GM18907 (cell line): ENCODE measurements around the gene RILP.
"Not testable (repeated sequence)": the region's sequence is repeated elsewhere in the genome, so short reads cannot be mapped to it uniquely, and the experiment has no call there.

ENCODE experiments used
- ATAC-seq: cut with Tn5 transposase; IDR thresholded peaks from one replicate; pipeline ENCODE4 v1.9.1; 2021; ENCODE audit warnings: mild to moderate bottlenecking, moderate library complexity; ENCODE audit not compliant: unreplicated experiment

Gene RILP

GRCh38 chr17:1649844-1650501 lies at the start of gene RILP:
RILP (minus strand) TSS chr17:1649866; CDS start chr17:1649804, 62 bp downstream.
- ATAC-seq: no peak

GRCh38 chr17:1697681-1698080 lies 48.0 kb upstream of the RILP start:
- ATAC-seq: no peak

- no peak for ATAC-seq
Observed at GRCh38 chr17:1695365-1695764, 45.7 kb upstream of the RILP start.

GRCh38 chr17:1693339-1693738 lies 43.7 kb upstream of the RILP start:
- no peak for ATAC-seq

GRCh38 chr17:1690544-1691221 lies 41.0 kb upstream of the RILP start:
- ATAC-seq: no peak

- ATAC-seq: not testable (repeated sequence)
Observed at GRCh38 chr17:1688405-1688804, 38.7 kb upstream of the RILP start.

GRCh38 chr17:1686086-1686485 lies 36.4 kb upstream of the RILP start:
- no peak for ATAC-seq

GRCh38 chr17:1684378-1685189 lies 34.9 kb upstream of the RILP start, which contains the start of gene PRPF8:
PRPF8 (minus strand) TSS chr17:1684867; CDS start chr17:1684571, 296 bp downstream.
- ATAC-seq: peak; percentile 96

- no peak for ATAC-seq
Observed at GRCh38 chr17:1683459-1683858, 33.8 kb upstream of the RILP start.

- no peak for ATAC-seq
Observed at GRCh38 chr17:1676401-1676800, 26.7 kb upstream of the RILP start.

GRCh38 chr17:1673041-1673785 lies 23.5 kb upstream of the RILP start:
- no peak for ATAC-seq

GRCh38 chr17:1663934-1664333 lies 14.3 kb upstream of the RILP start:
- not testable (repeated sequence) for ATAC-seq

GRCh38 chr17:1661045-1661444 lies 11.4 kb upstream of the RILP start:
- ATAC-seq: no peak

- no peak for ATAC-seq
Observed at GRCh38 chr17:1658100-1658499, 8.4 kb upstream of the RILP start.

- no peak for ATAC-seq
Observed at GRCh38 chr17:1653735-1654134, 4.1 kb upstream of the RILP start.

- ATAC-seq: not testable (repeated sequence)
Observed at GRCh38 chr17:1652794-1653193, 3.1 kb upstream of the RILP start.

GRCh38 chr17:1651559-1651844 lies 1.8 kb upstream of the RILP start:
- no peak for ATAC-seq

- ATAC-seq: no peak
Observed at GRCh38 chr17:1650731-1651558, 1.3 kb upstream of the RILP start.

GRCh38 chr17:1648963-1649843 lies 463 bp downstream of the RILP start:
- ATAC-seq: peak; percentile 46
